ENCODE results near the gene TRIM66. TPM values are rescaled to one million over a fixed set of nuclear protein-coding genes. Genes with fewer than 3 reads are reported as not detected.

TRIM66 gene
- total and polyA plus RNA-seq, 4 donors = 3.4 to 18.7 (median 8.9) TPM

GRCh38 chr11:8577791-8578581 is 104.5 kb downstream of the TRIM66 start:
- H3K4me3 ChIP-seq (ENCODE audit: low read length in 2 of 2) = no peak overlapping the region
- whole genome bisulfite sequencing, 2 donors = 96 to 99% methylated on average over 2 of the region's 2 CpGs
- H3K27ac ChIP-seq (ENCODE audit: low read depth in 1 of 2, low read length in 2 of 2) = no peak overlapping the region
- no peaks in the 10 kb centered on the region for H3K27me3 ChIP-seq (ENCODE audit: control insufficient read depth in 1 of 2, insufficient read depth in 2 of 2, low read length in 1 of 2)
- ATAC-seq (ENCODE audit: low FRiP score) (no peak), DNase-seq (no peak)
- H3K4me1 ChIP-seq (ENCODE audit: control insufficient read depth in 1 of 2, insufficient read depth in 2 of 2, low read length in 2 of 2) = no peaks in the 10 kb centered on the region
- H3K9me3 ChIP-seq (ENCODE audit: control insufficient read depth, low read length) = no peaks in the 10 kb centered on the region
- intact Hi-C loops (cut with DNase I) = no loop called here
- no peaks in the 10 kb centered on the region for H3K36me3 ChIP-seq (ENCODE audit: control insufficient read depth in 1 of 2, insufficient read depth in 2 of 2, low read length in 1 of 2)

- 100% methylated on average over 1 of the region's 1 CpG for WGBS, 2 donors
- no peaks in the 10 kb centered on the region for H3K4me1 ChIP-seq (ENCODE audit: control insufficient read depth in 1 of 2, insufficient read depth in 2 of 2, low read length in 2 of 2)
- no peaks in the 10 kb centered on the region for H3K27me3 ChIP-seq (ENCODE audit: control insufficient read depth in 1 of 2, insufficient read depth in 2 of 2, low read length in 1 of 2)
- no peak overlapping the region for H3K27ac ChIP-seq (ENCODE audit: low read depth in 1 of 2, low read length in 2 of 2)
- ATAC-seq (ENCODE audit: low FRiP score) = no peak
- no peaks in the 10 kb centered on the region for H3K9me3 ChIP-seq (ENCODE audit: control insufficient read depth, low read length)
- no peaks in the 10 kb centered on the region for H3K36me3 ChIP-seq (ENCODE audit: control insufficient read depth in 1 of 2, insufficient read depth in 2 of 2, low read length in 1 of 2)
- intact Hi-C loops (cut with DNase I) = no loop called here
- no peak for DNase-seq
- H3K4me3 ChIP-seq (ENCODE audit: low read length in 2 of 2) = no peak overlapping the region
Observed at GRCh38 chr11:8574798-8575197, 107.7 kb downstream of the TRIM66 start.

GRCh38 chr11:8573777-8574176 is 108.7 kb downstream of the TRIM66 start:
- no peak for ATAC-seq (ENCODE audit: low FRiP score)
- H3K36me3 ChIP-seq (ENCODE audit: control insufficient read depth in 1 of 2, insufficient read depth in 2 of 2, low read length in 1 of 2) = no peaks in the 10 kb centered on the region
- DNase-seq = no peak
- H3K27ac ChIP-seq (ENCODE audit: low read depth in 1 of 2, low read length in 2 of 2) = no peak overlapping the region
- H3K4me3 ChIP-seq (ENCODE audit: low read length in 2 of 2) = no peak overlapping the region
- intact Hi-C loops (cut with DNase I) = no loop called here
- 82 to 89% methylated on average over 1 of the region's 1 CpG for WGBS, 2 donors
- no peaks in the 10 kb centered on the region for H3K9me3 ChIP-seq (ENCODE audit: control insufficient read depth, low read length)
- no peaks in the 10 kb centered on the region for H3K4me1 ChIP-seq (ENCODE audit: control insufficient read depth in 1 of 2, insufficient read depth in 2 of 2, low read length in 2 of 2)
- H3K27me3 ChIP-seq (ENCODE audit: control insufficient read depth in 1 of 2, insufficient read depth in 2 of 2, low read length in 1 of 2) = no peaks in the 10 kb centered on the region

GRCh38 chr11:8567602-8568198 is 114.8 kb downstream of the TRIM66 start:
- H3K4me1 ChIP-seq (ENCODE audit: control insufficient read depth in 1 of 2, insufficient read depth in 2 of 2, low read length in 2 of 2) = no peaks in the 10 kb centered on the region
- no peaks in the 10 kb centered on the region for H3K9me3 ChIP-seq (ENCODE audit: control insufficient read depth, low read length)
- no peak overlapping the region for H3K27ac ChIP-seq (ENCODE audit: low read depth in 1 of 2, low read length in 2 of 2)
- ATAC-seq (ENCODE audit: low FRiP score) (no peak), DNase-seq (no peak)
- no peaks in the 10 kb centered on the region for H3K36me3 ChIP-seq (ENCODE audit: control insufficient read depth in 1 of 2, insufficient read depth in 2 of 2, low read length in 1 of 2)
- no peaks in the 10 kb centered on the region for H3K27me3 ChIP-seq (ENCODE audit: control insufficient read depth in 1 of 2, insufficient read depth in 2 of 2, low read length in 1 of 2)
- H3K4me3 ChIP-seq (ENCODE audit: low read length in 2 of 2) = no peak overlapping the region
- intact Hi-C loops (cut with DNase I) = loop anchor here (5.0 to 10.0 kb wide), 3 partner anchors 247 to 373 kb away; a partner anchor contains a TSS
- WGBS, 2 donors = 35 to 36% methylated on average over 2 of the region's 2 CpGs

GRCh38 chr11:8566613-8567210 is 115.8 kb downstream of the TRIM66 start:
- ATAC-seq (ENCODE audit: low FRiP score) = no peak

GRCh38 chr11:8564526-8564925 is 117.9 kb downstream of the TRIM66 start:
- intact Hi-C loops (cut with DNase I) = loop anchor here (10.0 kb wide), 2 partner anchors 250 to 370 kb away; a partner anchor contains a TSS
- 91 to 95% methylated on average over 2 of the region's 2 CpGs for WGBS, 2 donors

More at GRCh38 chr11:8566613-8567210, 115.8 kb downstream of the TRIM66 start:
- DNase-seq = no peak
- Histone ChIP-seq H3K9me3 (ENCODE audit: control insufficient read depth, low read length) (no peaks in the 10 kb centered on the region), H3K27me3 (ENCODE audit: control insufficient read depth in 1 of 2, insufficient read depth in 2 of 2, low read length in 1 of 2) (no peaks in the 10 kb centered on the region), H3K4me1 (ENCODE audit: control insufficient read depth in 1 of 2, insufficient read depth in 2 of 2, low read length in 2 of 2) (no peaks in the 10 kb centered on the region), H3K27ac (ENCODE audit: low read depth in 1 of 2, low read length in 2 of 2) (no peak overlapping the region), H3K36me3 (ENCODE audit: control insufficient read depth in 1 of 2, insufficient read depth in 2 of 2, low read length in 1 of 2) (no peaks in the 10 kb centered on the region), H3K4me3 (ENCODE audit: low read length in 2 of 2) (no peak overlapping the region)
- 23 to 42% methylated on average over 5 of the region's 5 CpGs for WGBS, 2 donors
- intact Hi-C loops (cut with DNase I) = loop anchor here (5.0 to 10.0 kb wide), 3 partner anchors 248 to 372 kb away; a partner anchor contains a TSS

More at GRCh38 chr11:8564526-8564925, 117.9 kb downstream of the TRIM66 start:
- Histone ChIP-seq H3K4me1 (ENCODE audit: control insufficient read depth in 1 of 2, insufficient read depth in 2 of 2, low read length in 2 of 2) (no peaks in the 10 kb centered on the region), H3K27me3 (ENCODE audit: control insufficient read depth in 1 of 2, insufficient read depth in 2 of 2, low read length in 1 of 2) (no peaks in the 10 kb centered on the region), H3K4me3 (ENCODE audit: low read length in 2 of 2) (no peak overlapping the region), H3K27ac (ENCODE audit: low read depth in 1 of 2, low read length in 2 of 2) (no peak overlapping the region), H3K36me3 (ENCODE audit: control insufficient read depth in 1 of 2, insufficient read depth in 2 of 2, low read length in 1 of 2) (no peaks in the 10 kb centered on the region), H3K9me3 (ENCODE audit: control insufficient read depth, low read length) (no peaks in the 10 kb centered on the region)
- ATAC-seq (ENCODE audit: low FRiP score) (no peak), DNase-seq (no peak)

Other genes with a start within 250 kb of the TRIM66 start
- gene STK33, start 88.4 kb downstream of the TRIM66 start, total RNA-seq = 1 to 10 TPM in 1 of 2 donors, under 1 TPM in 1; 0.88 to 3.8 TPM
- 1 to 10 TPM in 1 of 2 donors, under 1 TPM in 1; 0.10 to 2.3 TPM for gene STK33, start 88.4 kb downstream of the TRIM66 start, polyA plus RNA-seq
- 100 to 1,000 TPM; 623 to 776 TPM for gene RPL27A, start 127 bp upstream of the TRIM66 start, total RNA-seq
- gene RPL27A, start 127 bp upstream of the TRIM66 start, polyA plus RNA-seq = 1,000 to 10,000 TPM; 2,339 to 4,548 TPM
- gene AKIP1, start 228.5 kb upstream of the TRIM66 start, total RNA-seq = 10 to 100 TPM; 15.6 to 25.3 TPM
- gene AKIP1, start 228.5 kb upstream of the TRIM66 start, polyA plus RNA-seq = 10 to 100 TPM; 36.1 to 52.2 TPM